Measurements from ENCODE around the gene TMEM201.

DNA sequence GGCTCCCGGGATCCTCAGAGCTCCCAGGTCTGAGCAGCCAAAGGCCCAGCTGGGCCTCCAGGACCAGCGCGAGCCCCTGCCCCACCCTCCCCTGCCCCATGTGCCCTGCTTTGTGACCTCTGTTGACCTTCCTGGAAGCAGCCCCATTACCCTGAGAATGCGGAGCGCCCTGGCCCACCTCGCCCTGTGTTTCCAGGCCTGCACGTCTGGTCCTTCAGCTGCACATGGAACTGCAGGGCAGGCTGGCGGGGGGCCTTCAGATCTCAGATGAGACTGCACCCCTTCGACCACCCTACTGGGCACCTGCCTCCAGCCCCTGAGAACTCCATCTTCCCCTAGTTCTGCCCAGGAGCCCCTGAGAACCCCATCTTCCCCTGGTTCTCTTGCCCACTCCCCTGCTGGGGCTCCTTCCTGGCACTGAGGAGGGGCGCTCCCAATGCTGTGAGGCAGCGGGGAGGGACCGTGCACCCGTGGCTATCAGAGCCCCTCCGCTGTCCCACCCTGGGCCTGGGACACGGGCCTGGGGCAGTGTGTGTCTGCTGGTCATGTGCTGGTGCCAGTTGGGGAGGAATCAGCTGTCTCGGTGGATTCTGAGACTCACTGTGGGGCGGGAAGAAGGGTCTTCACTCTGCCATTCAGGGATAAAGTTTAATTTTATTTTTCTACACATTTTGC, 25.1 kb downstream of the TMEM201 start:
- TF ChIP-seq, protein P1, sequence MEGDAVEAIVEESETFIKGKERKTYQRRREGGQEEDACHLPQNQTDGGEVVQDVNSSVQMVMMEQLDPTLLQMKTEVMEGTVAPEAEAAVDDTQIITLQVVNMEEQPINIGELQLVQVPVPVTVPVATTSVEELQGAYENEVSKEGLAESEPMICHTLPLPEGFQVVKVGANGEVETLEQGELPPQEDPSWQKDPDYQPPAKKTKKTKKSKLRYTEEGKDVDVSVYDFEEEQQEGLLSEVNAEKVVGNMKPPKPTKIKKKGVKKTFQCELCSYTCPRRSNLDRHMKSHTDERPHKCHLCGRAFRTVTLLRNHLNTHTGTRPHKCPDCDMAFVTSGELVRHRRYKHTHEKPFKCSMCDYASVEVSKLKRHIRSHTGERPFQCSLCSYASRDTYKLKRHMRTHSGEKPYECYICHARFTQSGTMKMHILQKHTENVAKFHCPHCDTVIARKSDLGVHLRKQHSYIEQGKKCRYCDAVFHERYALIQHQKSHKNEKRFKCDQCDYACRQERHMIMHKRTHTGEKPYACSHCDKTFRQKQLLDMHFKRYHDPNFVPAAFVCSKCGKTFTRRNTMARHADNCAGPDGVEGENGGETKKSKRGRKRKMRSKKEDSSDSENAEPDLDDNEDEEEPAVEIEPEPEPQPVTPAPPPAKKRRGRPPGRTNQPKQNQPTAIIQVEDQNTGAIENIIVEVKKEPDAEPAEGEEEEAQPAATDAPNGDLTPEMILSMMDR (tag by site-specific recombination; IDR thresholded peaks at IDR 0.05), result no peak
- TF ChIP-seq ZNF114 (tag by site-specific recombination; IDR thresholded peaks at IDR 0.05) (no peak), ZNF473 (tag by site-specific recombination; IDR thresholded peaks at IDR 0.05) (no peak), SP7 (tag by site-specific recombination; IDR thresholded peaks at IDR 0.05) (no peak)
- TF ChIP-seq, protein P2, sequence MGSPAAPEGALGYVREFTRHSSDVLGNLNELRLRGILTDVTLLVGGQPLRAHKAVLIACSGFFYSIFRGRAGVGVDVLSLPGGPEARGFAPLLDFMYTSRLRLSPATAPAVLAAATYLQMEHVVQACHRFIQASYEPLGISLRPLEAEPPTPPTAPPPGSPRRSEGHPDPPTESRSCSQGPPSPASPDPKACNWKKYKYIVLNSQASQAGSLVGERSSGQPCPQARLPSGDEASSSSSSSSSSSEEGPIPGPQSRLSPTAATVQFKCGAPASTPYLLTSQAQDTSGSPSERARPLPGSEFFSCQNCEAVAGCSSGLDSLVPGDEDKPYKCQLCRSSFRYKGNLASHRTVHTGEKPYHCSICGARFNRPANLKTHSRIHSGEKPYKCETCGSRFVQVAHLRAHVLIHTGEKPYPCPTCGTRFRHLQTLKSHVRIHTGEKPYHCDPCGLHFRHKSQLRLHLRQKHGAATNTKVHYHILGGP (tag by site-specific recombination; IDR thresholded peaks at IDR 0.05), result no peak
